NCI-H1048 (cell line): Measurements from ENCODE around the gene RUVBL1.
"Not testable (repeated sequence)": the region's sequence is repeated elsewhere in the genome, so short reads cannot be mapped to it uniquely, and the experiment has no call there.

ENCODE experiments used
- DNase-seq: peaks from one replicate; lab custom pipeline; 2025; lab: John Stamatoyannopoulos, UW

The RUVBL1 gene

GRCh38 chr3:128123538-128124368 lies at the start of gene RUVBL1:
TSS of gene RUVBL1 (minus strand) at chr3:128123812. CDS start at chr3:128123724, 88 bp downstream.
- DNase-seq: peak; percentile 94

DNA sequence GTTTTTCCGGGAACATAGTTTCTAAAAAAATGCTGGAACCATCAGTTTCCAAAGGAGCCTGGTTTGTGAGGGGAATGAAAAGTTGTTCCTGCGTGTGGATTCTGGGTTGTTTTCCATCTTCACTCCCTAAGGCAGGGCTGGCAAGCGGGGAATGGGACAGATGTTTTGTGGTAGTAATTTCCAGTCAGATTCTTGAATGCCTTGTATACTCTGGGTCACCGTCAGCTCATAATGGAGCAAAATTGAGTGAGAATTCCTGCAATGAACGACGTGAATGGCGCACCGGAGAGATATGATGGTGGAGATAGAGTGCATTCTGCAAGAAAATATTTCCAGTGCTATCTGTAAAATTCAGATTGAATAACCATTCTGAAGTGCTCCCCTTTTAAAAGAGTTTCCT lies 49.6 kb upstream of the RUVBL1 start:
- DNase-seq: no peak

- no peak for DNase-seq
Observed at GRCh38 chr3:128170866-128171516, 47.4 kb upstream of the RUVBL1 start.

- DNase-seq: no peak
Observed at GRCh38 chr3:128168836-128169235, 45.2 kb upstream of the RUVBL1 start.

DNA sequence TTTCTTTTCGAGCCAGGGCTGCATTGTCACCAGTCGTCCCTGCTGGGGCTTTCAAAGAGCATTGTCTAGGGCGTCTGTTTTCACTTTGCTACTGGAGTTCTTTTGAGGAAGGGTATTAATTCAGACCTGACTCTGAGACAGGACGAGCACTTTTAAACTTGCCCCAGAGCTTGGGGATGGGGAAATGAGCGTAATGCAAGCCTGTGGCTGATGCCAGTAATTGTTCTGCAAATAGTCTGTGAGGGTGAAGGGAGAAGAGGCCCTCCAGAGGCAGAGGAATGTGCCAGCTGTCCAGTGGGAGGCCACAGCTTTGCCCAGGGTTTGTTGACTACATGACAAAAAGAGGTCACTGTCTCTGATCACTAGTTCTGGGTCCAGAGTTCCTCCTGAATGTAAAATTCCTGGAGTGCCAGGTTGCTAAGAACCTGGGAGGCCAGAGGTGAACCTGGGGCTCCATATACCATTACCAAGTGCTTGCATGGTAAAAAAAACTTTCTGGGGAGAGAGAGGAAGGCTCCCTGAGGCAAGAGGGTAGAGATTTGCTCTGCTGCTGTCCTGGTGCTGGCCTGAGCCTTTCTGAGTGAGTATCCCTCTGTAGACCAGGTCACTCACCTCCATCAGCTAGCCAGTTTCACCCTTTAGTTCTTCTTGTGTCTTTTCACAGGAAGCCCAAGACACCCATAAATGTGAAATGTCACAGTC lies 44.5 kb upstream of the RUVBL1 start:
- no peak for DNase-seq

- DNase-seq: no peak
Observed at GRCh38 chr3:128167646-128167972, 44.0 kb upstream of the RUVBL1 start.

DNA sequence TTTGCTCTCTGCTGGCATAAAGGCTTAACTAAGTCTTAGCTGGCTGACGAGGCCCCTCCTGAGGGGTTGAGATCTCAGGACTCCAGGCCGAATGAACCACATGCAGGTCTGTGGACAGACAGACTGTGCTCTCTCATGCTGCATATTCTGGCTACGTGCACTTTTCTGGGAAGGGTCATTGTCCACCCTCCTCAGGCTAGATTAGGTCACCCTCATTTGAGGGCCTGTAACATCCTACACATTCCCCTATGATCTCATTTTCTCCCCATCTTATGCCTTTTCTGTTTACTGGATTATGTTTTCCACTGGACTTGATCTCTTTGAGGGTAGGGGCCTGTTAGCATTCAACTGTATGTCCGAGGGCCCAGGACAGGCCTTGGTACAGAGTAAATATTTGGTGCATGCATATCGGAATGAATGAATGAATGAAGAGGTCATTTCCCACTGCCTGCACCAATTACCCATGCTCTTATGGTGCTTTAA lies 43.4 kb upstream of the RUVBL1 start:
- no peak for DNase-seq

DNA sequence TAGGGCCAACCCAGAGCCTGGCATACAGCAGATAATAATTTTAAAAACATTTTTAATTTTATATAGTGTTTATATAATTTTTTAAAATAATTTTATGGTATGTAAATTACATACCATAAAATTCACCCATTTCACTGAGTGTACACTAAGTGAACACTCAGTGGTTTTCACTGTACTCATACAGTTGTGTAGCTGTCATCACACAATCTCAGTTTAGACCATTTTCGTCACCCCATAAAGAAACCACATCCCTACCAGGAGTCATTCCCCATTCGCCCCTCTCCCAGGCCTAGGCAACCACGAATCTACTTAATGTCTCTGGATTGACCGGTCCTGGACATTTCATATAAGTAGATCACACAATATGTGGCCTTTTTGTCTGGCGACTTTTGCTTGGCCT lies 39.8 kb upstream of the RUVBL1 start:
- DNase-seq: no peak

DNA sequence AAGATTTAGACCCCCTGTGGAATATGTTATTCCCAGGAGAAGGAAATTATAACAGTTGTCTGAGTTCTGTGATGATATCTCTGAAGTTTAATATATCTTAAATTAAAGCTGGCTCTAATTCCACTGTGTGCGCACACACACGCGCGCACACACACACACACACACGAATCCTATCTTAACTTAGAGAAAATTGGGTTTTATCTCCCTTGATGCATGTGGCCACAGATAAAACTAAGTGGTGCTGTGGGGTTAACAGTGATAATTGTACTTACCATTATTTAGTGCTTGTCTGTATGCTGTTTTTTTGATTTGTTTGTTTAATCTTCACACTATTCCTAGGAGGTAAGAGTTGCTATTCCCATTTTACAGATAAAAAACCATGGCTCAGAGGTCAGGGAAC lies 37.0 kb upstream of the RUVBL1 start:
- no peak for DNase-seq

- no peak for DNase-seq
Observed at GRCh38 chr3:128155616-128156360, 32.2 kb upstream of the RUVBL1 start.

- DNase-seq: not testable (repeated sequence)
Observed at GRCh38 chr3:128154354-128154753, 30.7 kb upstream of the RUVBL1 start.

DNA sequence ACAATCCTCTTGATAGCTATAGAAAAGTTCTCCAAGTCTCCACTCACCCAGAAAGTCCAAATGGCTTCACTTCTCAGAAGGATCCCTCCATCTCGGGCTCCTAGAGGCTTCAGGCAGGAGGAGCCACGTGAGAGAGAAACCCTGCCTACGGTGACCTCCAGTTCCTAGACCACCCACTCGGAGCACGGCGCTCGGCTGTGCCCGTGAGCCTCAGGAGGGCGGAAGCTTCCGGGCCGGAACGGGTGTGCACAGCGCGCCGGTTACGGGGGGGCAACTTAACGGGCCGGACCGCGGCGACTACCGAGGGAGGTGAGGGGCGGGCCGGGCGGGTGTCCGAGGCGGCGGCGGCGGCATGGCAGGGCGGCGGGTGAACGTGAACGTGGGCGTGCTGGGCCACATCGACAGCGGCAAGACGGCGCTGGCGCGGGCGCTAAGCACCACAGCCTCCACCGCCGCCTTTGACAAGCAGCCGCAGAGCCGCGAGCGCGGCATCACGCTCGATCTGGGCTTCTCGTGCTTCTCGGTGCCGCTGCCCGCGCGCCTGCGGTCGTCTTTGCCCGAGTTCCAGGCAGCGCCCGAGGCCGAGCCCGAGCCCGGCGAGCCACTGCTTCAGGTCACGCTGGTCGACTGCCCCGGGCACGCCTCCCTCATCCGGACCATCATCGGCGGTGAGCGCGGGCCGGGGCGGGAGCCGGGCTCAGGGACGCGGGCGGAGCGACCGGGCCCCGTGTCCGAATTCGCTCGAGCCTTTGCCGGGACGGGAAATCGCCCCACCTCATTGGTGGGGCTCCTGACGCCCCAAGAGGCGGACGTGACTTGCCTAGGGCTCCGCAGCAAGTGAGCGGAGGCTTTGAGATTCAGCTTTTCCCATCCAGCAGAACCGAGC lies 29.8 kb upstream of the RUVBL1 start, which contains the start of gene EEFSEC:
Gene EEFSEC, plus strand, starts transcription at position 326 of the 886 bp plus-strand sequence. Its CDS starts 27 bp downstream, at position 353.
- peak; percentile 49 for DNase-seq

DNA sequence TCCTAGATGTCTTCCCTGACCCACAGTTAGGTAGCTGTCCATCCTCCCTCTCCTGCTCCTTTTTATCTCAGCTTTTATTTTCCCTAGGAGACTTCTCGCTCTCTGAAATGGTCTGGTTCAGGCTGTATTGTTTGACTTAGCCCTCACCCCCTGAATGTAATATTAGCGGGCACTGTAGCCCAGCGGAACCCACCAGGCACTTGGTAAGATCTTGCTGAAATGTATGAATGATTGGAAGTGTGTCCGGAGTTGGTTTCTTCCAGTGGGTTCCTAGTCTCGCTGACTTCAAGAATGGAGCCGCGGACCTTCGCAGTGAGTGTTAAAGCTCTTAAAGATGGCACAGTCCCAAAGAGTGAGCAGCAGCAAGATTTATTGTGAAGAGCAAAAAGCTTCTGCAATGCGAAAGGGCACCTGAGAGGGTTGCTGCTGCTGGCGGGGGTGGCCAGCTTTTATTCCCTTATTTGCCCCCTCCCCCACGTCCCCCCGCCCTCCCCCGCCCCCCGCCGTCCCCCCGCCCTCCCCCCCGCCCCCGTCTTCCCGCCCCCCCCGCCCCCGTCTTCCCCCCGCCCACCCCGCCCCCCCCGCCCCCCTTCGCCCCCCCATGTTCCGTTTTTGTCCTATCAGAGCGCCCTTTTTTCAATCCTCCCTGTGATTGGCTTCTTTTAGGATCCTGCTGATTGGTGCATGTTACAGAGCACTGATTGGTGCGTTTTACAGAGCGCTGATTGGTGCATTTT lies 29.0 kb upstream of the RUVBL1 start:
- DNase-seq: peak; percentile 49

- no peak for DNase-seq
Observed at GRCh38 chr3:128151758-128152274, 28.2 kb upstream of the RUVBL1 start.

GRCh38 chr3:128149650-128150049 lies 26.0 kb upstream of the RUVBL1 start:
- no peak for DNase-seq

DNA sequence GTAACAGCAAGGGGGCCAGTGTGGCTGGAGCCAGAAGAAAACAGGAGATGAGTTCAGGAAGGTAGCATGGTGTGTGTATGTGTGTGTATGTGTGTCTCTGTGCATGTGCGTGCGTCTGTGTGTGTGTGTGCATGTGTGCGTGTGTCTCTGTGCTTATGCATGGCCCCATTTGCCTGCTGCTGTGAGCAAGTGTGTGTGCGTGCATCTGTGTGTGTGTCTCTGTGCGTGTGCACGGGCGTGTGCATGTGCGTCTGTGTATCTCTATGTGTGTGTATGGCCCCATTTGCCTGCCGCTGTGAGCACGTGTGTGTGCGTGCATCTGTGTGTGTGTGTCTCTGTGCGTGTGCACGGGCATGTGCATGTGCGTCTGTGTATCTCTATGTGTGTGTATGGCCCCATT lies 22.6 kb upstream of the RUVBL1 start:
- DNase-seq: no peak

DNA sequence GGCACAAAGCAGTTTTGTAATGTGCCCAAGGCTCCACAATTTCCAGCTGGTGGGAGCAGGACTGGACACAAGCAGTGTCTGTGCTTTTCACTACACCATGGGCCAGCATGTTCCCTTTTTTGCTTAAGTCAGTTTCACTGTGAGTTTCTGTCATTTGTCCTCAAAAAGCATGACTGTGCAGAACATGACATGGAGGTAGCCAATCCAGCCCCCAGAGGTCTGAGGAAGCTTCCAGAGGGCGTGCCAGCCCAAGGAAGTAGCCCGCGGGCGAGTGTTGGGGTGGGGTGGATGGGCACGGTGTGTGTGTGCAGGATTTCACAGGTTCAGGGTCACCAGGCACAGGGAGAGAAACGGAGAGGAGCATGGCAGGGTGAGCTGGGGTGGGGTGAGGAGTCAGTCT lies 21.7 kb upstream of the RUVBL1 start:
- DNase-seq: no peak

GRCh38 chr3:128144512-128145187 lies 21.0 kb upstream of the RUVBL1 start:
- no peak for DNase-seq

GRCh38 chr3:128143496-128143895 lies 19.9 kb upstream of the RUVBL1 start:
- no peak for DNase-seq
